Neural cell (in vitro differentiated cells): Measurements from ENCODE around the gene SYNJ1.

Experiments
- CTCF ChIP-seq: fragments of 450-650 bp; IDR thresholded peaks from 2 replicates; pipeline ENCODE4 v1.5.1; 2014; ENCODE audit warnings: antibody characterized with exemption, mild to moderate bottlenecking, moderate library complexity; ENCODE audit not compliant: poor library complexity, severe bottlenecking
- MXI1 ChIP-seq: fragments of 450-650 bp; conservative IDR thresholded peaks from 2 replicates; pipeline ENCODE4 v1.6.1; 2014; ENCODE audit warnings: antibody characterized with exemption, mild to moderate bottlenecking; ENCODE audit not compliant: poor library complexity, severe bottlenecking
- POLR2AphosphoS5 ChIP-seq: IDR thresholded peaks from 2 replicates; pipeline ENCODE4 v1.6.1; 2012
- TF ChIP-seq, protein P1 (sequence below): IDR thresholded peaks from 2 replicates; pipeline ENCODE4 v1.6.1; 2012; ENCODE audit warnings: borderline replicate concordance

DNA sequence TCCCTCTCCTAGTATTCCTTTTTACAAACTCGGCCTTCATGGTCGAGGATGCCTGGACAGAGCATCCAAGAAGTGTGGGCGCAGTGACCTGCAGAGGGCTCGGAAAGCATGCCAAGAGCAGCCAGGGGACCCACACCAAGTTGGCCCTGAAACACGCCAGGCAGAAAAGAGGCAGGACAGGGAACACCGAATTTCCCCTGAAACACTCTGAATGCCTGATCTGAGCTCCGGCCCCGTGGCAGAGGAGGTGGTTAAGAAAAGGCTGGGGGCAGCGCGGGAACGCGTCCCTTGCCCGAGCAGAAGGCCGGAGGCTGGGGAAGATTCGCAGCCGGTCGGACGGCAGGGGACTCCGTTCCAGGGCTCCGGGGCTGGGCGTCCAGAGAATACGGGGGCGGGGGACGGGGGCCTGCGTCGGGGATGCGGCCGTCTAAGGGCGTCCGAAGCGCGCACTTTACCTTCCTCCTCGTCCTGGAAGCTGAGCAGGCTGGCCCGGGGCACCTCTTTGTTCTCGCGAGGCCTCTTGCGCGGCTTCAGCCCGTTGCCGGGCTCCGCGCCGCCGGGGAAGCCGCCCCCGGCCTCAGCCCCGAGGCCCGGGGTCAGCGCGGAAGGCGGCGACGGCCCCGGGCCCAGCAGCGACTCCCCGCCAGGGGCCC lies 43.2 kb upstream of the SYNJ1 start:
- no peak for TF ChIP-seq POLR2AphosphoS5
- TF ChIP-seq, protein P1, sequence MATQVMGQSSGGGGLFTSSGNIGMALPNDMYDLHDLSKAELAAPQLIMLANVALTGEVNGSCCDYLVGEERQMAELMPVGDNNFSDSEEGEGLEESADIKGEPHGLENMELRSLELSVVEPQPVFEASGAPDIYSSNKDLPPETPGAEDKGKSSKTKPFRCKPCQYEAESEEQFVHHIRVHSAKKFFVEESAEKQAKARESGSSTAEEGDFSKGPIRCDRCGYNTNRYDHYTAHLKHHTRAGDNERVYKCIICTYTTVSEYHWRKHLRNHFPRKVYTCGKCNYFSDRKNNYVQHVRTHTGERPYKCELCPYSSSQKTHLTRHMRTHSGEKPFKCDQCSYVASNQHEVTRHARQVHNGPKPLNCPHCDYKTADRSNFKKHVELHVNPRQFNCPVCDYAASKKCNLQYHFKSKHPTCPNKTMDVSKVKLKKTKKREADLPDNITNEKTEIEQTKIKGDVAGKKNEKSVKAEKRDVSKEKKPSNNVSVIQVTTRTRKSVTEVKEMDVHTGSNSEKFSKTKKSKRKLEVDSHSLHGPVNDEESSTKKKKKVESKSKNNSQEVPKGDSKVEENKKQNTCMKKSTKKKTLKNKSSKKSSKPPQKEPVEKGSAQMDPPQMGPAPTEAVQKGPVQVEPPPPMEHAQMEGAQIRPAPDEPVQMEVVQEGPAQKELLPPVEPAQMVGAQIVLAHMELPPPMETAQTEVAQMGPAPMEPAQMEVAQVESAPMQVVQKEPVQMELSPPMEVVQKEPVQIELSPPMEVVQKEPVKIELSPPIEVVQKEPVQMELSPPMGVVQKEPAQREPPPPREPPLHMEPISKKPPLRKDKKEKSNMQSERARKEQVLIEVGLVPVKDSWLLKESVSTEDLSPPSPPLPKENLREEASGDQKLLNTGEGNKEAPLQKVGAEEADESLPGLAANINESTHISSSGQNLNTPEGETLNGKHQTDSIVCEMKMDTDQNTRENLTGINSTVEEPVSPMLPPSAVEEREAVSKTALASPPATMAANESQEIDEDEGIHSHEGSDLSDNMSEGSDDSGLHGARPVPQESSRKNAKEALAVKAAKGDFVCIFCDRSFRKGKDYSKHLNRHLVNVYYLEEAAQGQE = no peak
- no peak for TF ChIP-seq MXI1
- no peak for TF ChIP-seq CTCF
